Left cardiac atrium (tissue), 4 donors: ENCODE measurements around the gene TYSND1. TPM values are rescaled to one million over a fixed set of nuclear protein-coding genes. Genes with fewer than 3 reads are reported as not detected.
A peak's percentile ranks its signal among the peaks of the same experiment; 100 is the strongest.
"Not testable (repeated sequence)": the region's sequence is repeated elsewhere in the genome, so short reads cannot be mapped to it uniquely, and the experiment has no call there.

Experiments
- ATAC-seq, 2 donors: fragments of 200-7000 bp; cut with Tn5 transposase; one replicate each; pipeline ENCODE4 v1.9.1; 2020; ENCODE audit warnings: mild to moderate bottlenecking in 2 of 2, moderate library complexity in 2 of 2
- DNase-seq: peaks from one replicate; pipeline ENCODE4 v3.0.0-alpha.2; 2020
- intact Hi-C, 2 donors: fragments of 100-400 bp; cut with DNase I; formaldehyde crosslinking; loops; one replicate each; pipeline versions ENCODE4 v1.14.1 to v1.15.1; 2022 to 2023
- total RNA-seq, 2 donors: library from RNA; stranded (reverse); fragmentation: NEBNext Ultra II Directional; extraction: Animal tissue kit (Norgen Biotek cat#: 25700); gene quantifications; one replicate each; pipeline ENCODE4 v1.2.1, GENCODE V29; 2021
- donor health status: DM: no; HTN: yes; CAD: no.
- donor health status: DM: no; HTN: yes; CAD: no; lungs with severe emphysema.
- donor health status: DM: yes; HTN: yes; CAD: no.
- donor health status: Dilated cardiomyopathy.

The TYSND1 gene
- total RNA-seq, 2 donors from 2014 or later: 6.3 to 8.5 TPM

GRCh38 chr10:70137927-70138883 is 8.3 kb downstream of the TYSND1 start:
- ATAC-seq: no peak
- no peak for DNase-seq
- intact Hi-C loops: no loop called here

GRCh38 chr10:70137135-70137534 is 9.4 kb downstream of the TYSND1 start:
- intact Hi-C loops: no loop called here
- DNase-seq (no peak), ATAC-seq (no peak)

GRCh38 chr10:70135684-70136083 is 10.8 kb downstream of the TYSND1 start:
- DNase-seq: no peak
- ATAC-seq: no peak
- intact Hi-C loops: no loop called here

- ATAC-seq (no peak), DNase-seq (no peak)
- intact Hi-C loops: no loop called here
Measured at GRCh38 chr10:70135046-70135445, 11.5 kb downstream of the TYSND1 start.

GRCh38 chr10:70132098-70133029 is 14.1 kb downstream of the TYSND1 start, which contains the start of gene AIFM2:
TSS of gene AIFM2 (minus strand) at chr10:70132825. CDS start at chr10:70124084, 8,741 bp downstream.
- intact Hi-C loops: no loop called here
- DNase-seq (peak; percentile 89), ATAC-seq (peak; percentile 86 to 95)

GRCh38 chr10:70131560-70131937 is 15.0 kb downstream of the TYSND1 start:
- peak in 1 of 2 donors; percentile 4 for ATAC-seq
- no peak for DNase-seq
- intact Hi-C loops: no loop called here

GRCh38 chr10:70130878-70131559 is 15.5 kb downstream of the TYSND1 start:
- ATAC-seq (peak in 1 of 2 donors; percentile 29), DNase-seq (no peak)
- intact Hi-C loops: no loop called here

- peak in 1 of 2 donors; percentile 66 for ATAC-seq
Measured at GRCh38 chr10:70126700-70127395, 19.7 kb downstream of the TYSND1 start.

GRCh38 chr10:70125918-70126552 is 20.5 kb downstream of the TYSND1 start:
- intact Hi-C loops: no loop called here
- ATAC-seq (no peak), DNase-seq (no peak)

More at GRCh38 chr10:70126700-70127395, 19.7 kb downstream of the TYSND1 start:
- intact Hi-C loops: no loop called here
- DNase-seq: no peak

- intact Hi-C loops: no loop called here
Measured at GRCh38 chr10:70124918-70125317, 21.6 kb downstream of the TYSND1 start.

GRCh38 chr10:70124415-70124814 is 22.1 kb downstream of the TYSND1 start:
- DNase-seq (no peak), ATAC-seq (no peak)
- intact Hi-C loops: no loop called here

More at GRCh38 chr10:70124918-70125317, 21.6 kb downstream of the TYSND1 start:
- ATAC-seq: no peak
- DNase-seq: no peak

- intact Hi-C loops: no loop called here
- DNase-seq: no peak
- ATAC-seq: no peak
Measured at GRCh38 chr10:70123817-70124216, 22.7 kb downstream of the TYSND1 start.

GRCh38 chr10:70123166-70123565 is 23.3 kb downstream of the TYSND1 start:
- DNase-seq, ATAC-seq, intact Hi-C loops: not testable (repeated sequence)

- intact Hi-C loops: no loop called here
- ATAC-seq (no peak), DNase-seq (no peak)
Measured at GRCh38 chr10:70122742-70123141, 23.8 kb downstream of the TYSND1 start.

- ATAC-seq: no peak
- intact Hi-C loops: no loop called here
- no peak for DNase-seq
Measured at GRCh38 chr10:70121281-70121949, 25.1 kb downstream of the TYSND1 start.

GRCh38 chr10:70120417-70120816 is 26.1 kb downstream of the TYSND1 start:
- intact Hi-C loops: no loop called here
- no peak for ATAC-seq
- no peak for DNase-seq

- ATAC-seq (no peak), DNase-seq (no peak)
- intact Hi-C loops: no loop called here
Measured at GRCh38 chr10:70119623-70120022, 26.9 kb downstream of the TYSND1 start.
